DND-41 (cell line): ENCODE data around the gene CABLES2.

Experiments
- CTCF ChIP-seq: IDR thresholded peaks from 2 replicates; pipeline ENCODE4 v1.5.1; 2012; ENCODE audit warnings: borderline replicate concordance, low read length, moderate library complexity, mild to moderate bottlenecking; ENCODE audit not compliant: poor library complexity, severe bottlenecking; ENCODE audit errors: extremely low read depth
- EZH2 ChIP-seq: IDR thresholded peaks from 3 replicates; pipeline ENCODE4 v1.6.1; 2012; ENCODE audit warnings: borderline replicate concordance, low read depth, mild to moderate bottlenecking, moderate library complexity, low read length, inconsistent platforms; ENCODE audit not compliant: severe bottlenecking

- TF ChIP-seq CTCF (peak; percentile 65), EZH2 (no peak)
These were observed 3.1 kb upstream of the CABLES2 start for GRCh38 chr20:62409931-62410745.
